K562 (cell line): ENCODE data around the gene OPHN1. TPM values are rescaled to one million over a fixed set of nuclear protein-coding genes. Genes with fewer than 3 reads are reported as not detected.
A peak's percentile ranks its signal among the peaks of the same experiment; 100 is the strongest.

Source experiments
- ATAC-seq: fragments of 200-7000 bp; cut with Tn5 transposase; 3 replicates; pipeline ENCODE4 v1.9.1; 2020; ENCODE audit warnings: moderate library complexity
- BruUV-seq: library from RNA; stranded (reverse); fragments of 400-500 nt; replicated peaks from 2 replicates; lab custom pipeline; 2021; lab: Mats Ljungman, UMichigan
- CTCF ChIA-PET: fragments of 300-600 bp; formaldehyde crosslinking; extraction: SDS; loops from one replicate; lab custom pipeline; 2021; ENCODE audit warnings: low intra/inter-chr PET ratio; lab: Yijun Ruan, JAX
- POLR2A ChIA-PET: fragments of 300-600, 350-650 bp; sonication (Branson Sonifier 250); formaldehyde crosslinking; extraction: SDS; loops from one replicate; lab custom pipeline; 2021; ENCODE audit warnings: antibody characterized with exemption, inconsistent platforms; lab: Yijun Ruan, JAX
- DNase-seq, 4 experiments: peaks; one replicate each; pipeline versions ENCODE4 v3.0.0 to v3.0.0-alpha.2; 2011 to 2018; ENCODE audit warnings: low spot score in 3 of 4, mixed read lengths in 3 of 4; ENCODE audit errors: extremely low read depth in 1 of 4
- FAIRE-seq: peaks from 2 replicates; lab custom pipeline; 2011; peaks lifted over from hg19 to GRCh38; lab: Jason Lieb, UNC
- H2AFZ ChIP-seq: 2 replicates; pipeline ENCODE4 v1.6.0; 2011; ENCODE audit warnings: low read depth, low read length, control low read depth, inconsistent platforms
- H3K27ac ChIP-seq: fragments of 200-600 bp; 3 replicates; pipeline ENCODE4 v1.8.0; 2011; ENCODE audit warnings: low read depth, mild to moderate bottlenecking, control low read depth, inconsistent platforms, low read length, moderate library complexity, mixed read lengths; ENCODE audit errors: extremely low read depth
- H3K27me3 ChIP-seq, 2 experiments: fragments of 300-600 bp in 1 of 2; 2 replicates in 1 of 2; 3 replicates in 1 of 2; pipeline versions ENCODE4 v1.6.0 to v1.8.0; 2011; ENCODE audit warnings: inconsistent platforms in 2 of 2, low read length in 2 of 2, mild to moderate bottlenecking in 1 of 2, mixed read lengths in 1 of 2, moderate library complexity in 1 of 2; ENCODE audit not compliant: control insufficient read depth in 2 of 2, insufficient read depth in 2 of 2
- H3K36me3 ChIP-seq: fragments of 300-600 bp; 3 replicates; pipeline ENCODE4 v1.8.0; 2011; ENCODE audit warnings: mild to moderate bottlenecking, low read length, inconsistent platforms; ENCODE audit not compliant: control insufficient read depth, insufficient read depth
- H3K4me1 ChIP-seq, 2 experiments: fragments of 200-600 bp in 1 of 2; replicated peaks in 1 of 2; 2 replicates in 1 of 2; 3 replicates in 1 of 2; pipeline versions ENCODE4 v1.5.1 to v1.8.0; 2011; ENCODE audit warnings: inconsistent platforms in 2 of 2, low read length in 2 of 2, mild to moderate bottlenecking in 1 of 2, mixed read lengths in 1 of 2, moderate library complexity in 1 of 2; ENCODE audit not compliant: control insufficient read depth in 2 of 2, insufficient read depth in 2 of 2
- H3K4me2 ChIP-seq: 2 replicates; pipeline ENCODE4 v1.6.1; 2011; ENCODE audit warnings: low read length, control low read depth, inconsistent platforms, mixed read lengths; ENCODE audit not compliant: insufficient read depth
- H3K4me3 ChIP-seq: fragments of 200-600 bp; sonication (generic), shearing (Covaris generic); 2 replicates; pipeline ENCODE4 v1.5.1; 2016; ENCODE audit warnings: control low read depth, inconsistent platforms
- H3K79me2 ChIP-seq: fragments of 200-600 bp; 3 replicates; pipeline ENCODE4 v1.8.0; 2011; ENCODE audit warnings: low read length, inconsistent platforms; ENCODE audit not compliant: control insufficient read depth, insufficient read depth
- H3K9ac ChIP-seq, 2 experiments: 2 replicates each; pipeline versions ENCODE4 v1.6.0 to v1.6.1; 2011; ENCODE audit warnings: low read depth in 2 of 2, low read length in 2 of 2, control low read depth in 1 of 2, inconsistent platforms in 1 of 2, mild to moderate bottlenecking in 1 of 2, mixed read lengths in 1 of 2; ENCODE audit not compliant: insufficient read depth in 1 of 2
- H3K9me1 ChIP-seq: one replicate; pipeline ENCODE4 v1.6.0; 2011; ENCODE audit warnings: inconsistent platforms, mild to moderate bottlenecking, low read length, moderate library complexity; ENCODE audit not compliant: control insufficient read depth, insufficient read depth
- H3K9me3 ChIP-seq: replicated peaks from 2 replicates; pipeline ENCODE4 v1.5.1; 2011; ENCODE audit warnings: low read depth, low read length, inconsistent platforms; ENCODE audit not compliant: control insufficient read depth, insufficient read depth
- H4K20me1 ChIP-seq: replicated peaks from 2 replicates; pipeline ENCODE4 v1.6.1; 2011; ENCODE audit warnings: low read length, inconsistent platforms, mixed read lengths; ENCODE audit not compliant: control insufficient read depth, insufficient read depth
- CREB1 ChIP-seq, 2 experiments: sonication (generic) in 1 of 2; formaldehyde crosslinking in 1 of 2; IDR thresholded peaks; 2 replicates each; pipeline versions ENCODE4 v1.6.1 to v1.8.0; 2012 to 2022; ENCODE audit warnings: inconsistent platforms in 1 of 2, mild to moderate bottlenecking in 1 of 2, missing genetic modification reagents in 1 of 2, moderate library complexity in 1 of 2
- E2F3 ChIP-seq: fragments of 250-450 bp; sonication (Bioruptor Pico); IDR thresholded peaks from 2 replicates; pipeline ENCODE4 v1.4.0; 2020; ENCODE audit warnings: mild to moderate bottlenecking
- E4F1 ChIP-seq: fragments of 250-450 bp; sonication (Bioruptor Pico); IDR thresholded peaks from 2 replicates; pipeline ENCODE4 v1.5.0; 2021; ENCODE audit warnings: mild to moderate bottlenecking, borderline replicate concordance
- FOXA3 ChIP-seq, 2 experiments: fragments of 450-650 bp in 1 of 2; sonication (generic) in 1 of 2; formaldehyde crosslinking; IDR thresholded peaks in 1 of 2; conservative IDR thresholded peaks in 1 of 2; 2 replicates each; pipeline versions ENCODE4 v1.4.0 to v1.8.0; 2020 to 2022; ENCODE audit warnings: mild to moderate bottlenecking in 2 of 2, missing genetic modification reagents in 1 of 2
- NCOA1 ChIP-seq: fragments of 450-650 bp; IDR thresholded peaks from 2 replicates; pipeline ENCODE4 v1.6.1; 2016; ENCODE audit warnings: low read depth
- SPI1 ChIP-seq: IDR thresholded peaks from 2 replicates; pipeline ENCODE4 v1.6.1; 2011; ENCODE audit warnings: low read depth, low read length, control low read depth, borderline replicate concordance
- WGBS: fragments of 100-300 bp; shearing (Covaris generic); methylation state at CpG from one replicate; pipeline ENCODE4 v1.1.6; 2016; ENCODE audit warnings: low coverage, mixed read lengths; ENCODE audit not compliant: insufficient coverage; ENCODE audit errors: missing lambda C conversion rate; 5-methylcytosine and 5-hydroxymethylcytosine counted together
- in situ Hi-C: fragments of 300-500 bp; cut with MboI; formaldehyde crosslinking; loops from 4 replicates; pipeline ENCODE4 v1.15.0; 2018; ENCODE audit warnings: inconsistent platforms, mixed read lengths
- intact Hi-C: fragments of 100-400 bp; cut with micrococcal nuclease; formaldehyde crosslinking; loops from 2 replicates; pipeline ENCODE4 v1.14.2; 2022
- polyA plus RNA-seq, 8 experiments: library from polyadenylated mRNA; depleted of rRNA in 4 of 8; stranded (reverse) in 5 of 8; unstranded in 3 of 8; fragments of >200 nt; fragmentation: Nextera tagmentation in 2 of 8; fragmentation: Illumina TruSeq in 1 of 8; extraction: Ambion mirVana in 2 of 8; extraction: Trizol in 1 of 8; gene quantifications; 2 replicates each; pipeline versions ENCODE4 v1.2.1 to v1.2.3, GENCODE V29; 2011 to 2014; ENCODE audit warnings: inconsistent platforms in 1 of 8, missing spikeins in 1 of 8
- total RNA-seq, 7 experiments: library from RNA; depleted of rRNA in 6 of 7; stranded (reverse); fragments of >200 nt in 6 of 7; fragmentation: Illumina TruSeq in 2 of 7; extraction: Trizol in 2 of 7; gene quantifications; 2 replicates each; pipeline versions ENCODE4 v1.2.1 to v1.2.3, GENCODE V29; 2011 to 2021; ENCODE audit warnings: low replicate concordance in 1 of 7
- TF ChIP-seq, protein P1 (sequence below): sonication (generic); formaldehyde crosslinking; IDR thresholded peaks from 2 replicates; pipeline ENCODE4 v1.8.1; 2022; ENCODE audit warnings: missing genetic modification reagents
- TF ChIP-seq, protein P2 (sequence below), 2 experiments: fragments of 150-350 bp in 1 of 2; IDR thresholded peaks; 2 replicates each; pipeline ENCODE4 v1.6.1; 2012 to 2016; ENCODE audit warnings: low read depth in 2 of 2, low read length in 2 of 2, mild to moderate bottlenecking in 1 of 2, moderate library complexity in 1 of 2

OPHN1 gene
- total and polyA plus RNA-seq, 9 of the 15 experiments (the other 6 are each of a cell fraction or from before 2014, with no cell fraction given): 0.28 to 1.8 (median 1.0) TPM

GRCh38 chrX:68180579-68180978 lies 252.7 kb downstream of the OPHN1 start (continued):
- TF ChIP-seq CREB1 (IDR thresholded peaks at IDR 0.05) (no peak), CREB1 (CRISPR knock-in tag; IDR thresholded peaks at IDR 0.05) (no peak)

- CTCF ChIA-PET: no interaction called here
- H3K4me2 ChIP-seq: no peak overlapping the region
- ATAC-seq: peak; percentile 68
- H3K36me3 ChIP-seq: no peaks in the 10 kb centered on the region
- no peak overlapping the region for H2AFZ ChIP-seq
- peak overlapping the region; percentile 33; the same call in 1 of the 3 replicates for H3K27ac ChIP-seq
- H3K4me3 ChIP-seq: no peak overlapping the region
- no peaks in the 10 kb centered on the region for H4K20me1 ChIP-seq
- no peaks in the 10 kb centered on the region for H3K27me3 ChIP-seq
- FAIRE-seq: no peak
- POLR2A ChIA-PET: no interaction called here
- no peaks in the 10 kb centered on the region for H3K79me2 ChIP-seq
- no peak overlapping the region for H3K9ac ChIP-seq
- intact Hi-C loops: no loop called here
- in situ Hi-C loops: loop anchor here (25.0 kb wide), 2 partner anchors 633 to 1108 kb away; no protein-coding TSS in a partner anchor
- no TSS peak for BruUV-seq
- WGBS: 0% methylated on average over 1 of the region's 1 CpG
- peaks cover 4% of the 10 kb centered on the region; the same call in 1 of the 2 replicates for H3K9me3 ChIP-seq
- DNase-seq: peak in 1 of 4 experiments; percentile 32
- no peaks in the 10 kb centered on the region for H3K9me1 ChIP-seq
- peaks cover 0 to 14% of the 10 kb centered on the region in 2 experiments; a peak in 3 of 5 replicates for H3K4me1 ChIP-seq
- TF ChIP-seq FOXA3 (CRISPR knock-in tag; conservative IDR thresholded peaks at IDR 0.05 in 1 of 2, IDR thresholded peaks at IDR 0.05 in 1 of 2) (no peak), SPI1 (no peak), E4F1 (CRISPR knock-in tag) (no peak), NCOA1 (no peak), E2F3 (CRISPR knock-in tag) (no peak)
- TF ChIP-seq, protein P1, sequence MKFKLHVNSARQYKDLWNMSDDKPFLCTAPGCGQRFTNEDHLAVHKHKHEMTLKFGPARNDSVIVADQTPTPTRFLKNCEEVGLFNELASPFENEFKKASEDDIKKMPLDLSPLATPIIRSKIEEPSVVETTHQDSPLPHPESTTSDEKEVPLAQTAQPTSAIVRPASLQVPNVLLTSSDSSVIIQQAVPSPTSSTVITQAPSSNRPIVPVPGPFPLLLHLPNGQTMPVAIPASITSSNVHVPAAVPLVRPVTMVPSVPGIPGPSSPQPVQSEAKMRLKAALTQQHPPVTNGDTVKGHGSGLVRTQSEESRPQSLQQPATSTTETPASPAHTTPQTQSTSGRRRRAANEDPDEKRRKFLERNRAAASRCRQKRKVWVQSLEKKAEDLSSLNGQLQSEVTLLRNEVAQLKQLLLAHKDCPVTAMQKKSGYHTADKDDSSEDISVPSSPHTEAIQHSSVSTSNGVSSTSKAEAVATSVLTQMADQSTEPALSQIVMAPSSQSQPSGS: no peak
- TF ChIP-seq, protein P2, sequence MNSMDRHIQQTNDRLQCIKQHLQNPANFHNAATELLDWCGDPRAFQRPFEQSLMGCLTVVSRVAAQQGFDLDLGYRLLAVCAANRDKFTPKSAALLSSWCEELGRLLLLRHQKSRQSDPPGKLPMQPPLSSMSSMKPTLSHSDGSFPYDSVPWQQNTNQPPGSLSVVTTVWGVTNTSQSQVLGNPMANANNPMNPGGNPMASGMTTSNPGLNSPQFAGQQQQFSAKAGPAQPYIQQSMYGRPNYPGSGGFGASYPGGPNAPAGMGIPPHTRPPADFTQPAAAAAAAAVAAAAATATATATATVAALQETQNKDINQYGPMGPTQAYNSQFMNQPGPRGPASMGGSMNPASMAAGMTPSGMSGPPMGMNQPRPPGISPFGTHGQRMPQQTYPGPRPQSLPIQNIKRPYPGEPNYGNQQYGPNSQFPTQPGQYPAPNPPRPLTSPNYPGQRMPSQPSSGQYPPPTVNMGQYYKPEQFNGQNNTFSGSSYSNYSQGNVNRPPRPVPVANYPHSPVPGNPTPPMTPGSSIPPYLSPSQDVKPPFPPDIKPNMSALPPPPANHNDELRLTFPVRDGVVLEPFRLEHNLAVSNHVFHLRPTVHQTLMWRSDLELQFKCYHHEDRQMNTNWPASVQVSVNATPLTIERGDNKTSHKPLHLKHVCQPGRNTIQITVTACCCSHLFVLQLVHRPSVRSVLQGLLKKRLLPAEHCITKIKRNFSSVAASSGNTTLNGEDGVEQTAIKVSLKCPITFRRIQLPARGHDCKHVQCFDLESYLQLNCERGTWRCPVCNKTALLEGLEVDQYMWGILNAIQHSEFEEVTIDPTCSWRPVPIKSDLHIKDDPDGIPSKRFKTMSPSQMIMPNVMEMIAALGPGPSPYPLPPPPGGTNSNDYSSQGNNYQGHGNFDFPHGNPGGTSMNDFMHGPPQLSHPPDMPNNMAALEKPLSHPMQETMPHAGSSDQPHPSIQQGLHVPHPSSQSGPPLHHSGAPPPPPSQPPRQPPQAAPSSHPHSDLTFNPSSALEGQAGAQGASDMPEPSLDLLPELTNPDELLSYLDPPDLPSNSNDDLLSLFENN (IDR thresholded peaks at IDR 0.05; ENCODE audit: low read depth in 2 of 2, low read length in 2 of 2): no peak
These were observed 253.9 kb downstream of the OPHN1 start for GRCh38 chrX:68179355-68179754.
